ENCODE data around the gene SRMS. TPM values are rescaled to one million over a fixed set of nuclear protein-coding genes. Genes with fewer than 3 reads are reported as not detected.

Gene SRMS
- total RNA-seq, 2 donors from 2014 or later = 2.4 to 4.6 TPM

GRCh38 chr20:63491635-63492230 lies 55.8 kb downstream of the SRMS start:
- ATAC-seq (no peak), DNase-seq (no peak)
- intact Hi-C loops (cut with DNase I, micrococcal nuclease) = no loop called here

- no peak for DNase-seq
- intact Hi-C loops (cut with DNase I, micrococcal nuclease) = no loop called here
- no peak for ATAC-seq
Observed at GRCh38 chr20:63491078-63491477, 56.5 kb downstream of the SRMS start.

Other genes with a start within 250 kb of the SRMS start
- not detected for gene CHRNA4, start 186.4 kb downstream of the SRMS start, total RNA-seq
- gene KCNQ2, start 75.1 kb downstream of the SRMS start, total RNA-seq = under 1 TPM; 0.21 to 0.28 TPM
- 1 to 10 TPM; 1.3 to 1.8 TPM for gene EEF1A2, start 48.7 kb downstream of the SRMS start, total RNA-seq
- 100 to 1,000 TPM; 554 to 564 TPM for gene PPDPF, start 27.0 kb downstream of the SRMS start, total RNA-seq
- 100 to 1,000 TPM in 1 of 2 donors, 10 to 100 TPM in 1; 85.7 to 117 TPM for gene PTK6, start 10.4 kb downstream of the SRMS start, total RNA-seq
- under 1 TPM in 1 of 2 donors, not detected in 1; 0.42 TPM for gene FNDC11, start 6.4 kb upstream of the SRMS start, total RNA-seq
- 10 to 100 TPM; 39.2 to 43.0 TPM for gene HELZ2, start 26.5 kb upstream of the SRMS start, total RNA-seq
- 10 to 100 TPM in 1 of 2 donors, 1 to 10 TPM in 1; 9.7 to 11.6 TPM for gene GMEB2, start 79.4 kb upstream of the SRMS start, total RNA-seq
- gene STMN3, start 105.7 kb upstream of the SRMS start, total RNA-seq = 1 to 10 TPM; 2.9 to 5.5 TPM
- 10 to 100 TPM; 16.9 to 34.6 TPM for gene RTEL1, start 110.6 kb upstream of the SRMS start, total RNA-seq
- 1 to 10 TPM in 1 of 2 donors, not detected in 1; 8.9 TPM for gene TNFRSF6B, start 148.9 kb upstream of the SRMS start, total RNA-seq
- gene ARFRP1, start 160.2 kb upstream of the SRMS start, total RNA-seq = 10 to 100 TPM; 52.2 to 69.5 TPM
- 10 to 100 TPM; 31.4 to 32.4 TPM for gene ZGPAT, start 160.3 kb upstream of the SRMS start, total RNA-seq
- gene LIME1, start 188.9 kb upstream of the SRMS start, total RNA-seq = 10 to 100 TPM; 11.1 to 13.4 TPM
- gene SLC2A4RG, start 192.0 kb upstream of the SRMS start, total RNA-seq = 10 to 100 TPM; 41.2 to 48.0 TPM